Measurements from ENCODE around the gene IDH1.

Gene IDH1

DNA sequence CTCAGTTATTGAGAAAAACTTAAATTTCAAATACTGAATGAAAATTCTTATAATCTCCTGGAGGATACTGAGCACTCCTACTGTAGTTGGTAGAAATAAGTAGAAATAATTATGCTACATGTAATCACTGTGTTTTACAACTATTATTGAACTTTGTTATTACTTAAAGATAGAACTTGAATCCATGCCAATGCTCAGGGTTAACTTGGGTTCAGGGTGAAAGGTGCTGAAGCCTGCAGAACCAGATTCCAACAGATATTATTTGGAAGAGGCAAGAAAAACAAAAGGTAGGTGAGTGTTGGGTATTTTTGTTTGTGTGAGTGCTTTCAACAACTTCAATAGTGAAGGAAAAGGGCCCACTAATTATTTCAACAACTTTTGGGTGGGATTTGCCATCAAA lies 10.4 kb downstream of the IDH1 start:
- Histone ChIP-seq H4K20me1 (ENCODE audit: control insufficient read depth, insufficient read depth, low read depth, low read length) (no peaks in the 10 kb centered on the region), H3K79me2 (ENCODE audit: control insufficient read depth, low read length) (no peaks in the 10 kb centered on the region), H3K4me3 (ENCODE audit: low read length) (no peak overlapping the region), H3K27ac (ENCODE audit: low read depth, low read length) (no peak overlapping the region), H3F3A (ENCODE audit: control insufficient read depth, insufficient read depth) (no peaks in the 10 kb centered on the region), H3K4me2 (ENCODE audit: low read length) (no peak overlapping the region), H3K27me3 (ENCODE audit: control insufficient read depth, low read length) (no peaks in the 10 kb centered on the region), H3K4me1 (ENCODE audit: control insufficient read depth, low read length) (no peaks in the 10 kb centered on the region), H3K36me3 (ENCODE audit: control insufficient read depth, low read length) (peaks cover 90% of the 10 kb centered on the region), H3K9me3 (ENCODE audit: control insufficient read depth, insufficient read depth, low read length) (no peaks in the 10 kb centered on the region), H3K9me2 (replicated peaks; ENCODE audit: control insufficient read depth, low read length) (no peaks in the 10 kb centered on the region)
- TF ChIP-seq, protein P1, sequence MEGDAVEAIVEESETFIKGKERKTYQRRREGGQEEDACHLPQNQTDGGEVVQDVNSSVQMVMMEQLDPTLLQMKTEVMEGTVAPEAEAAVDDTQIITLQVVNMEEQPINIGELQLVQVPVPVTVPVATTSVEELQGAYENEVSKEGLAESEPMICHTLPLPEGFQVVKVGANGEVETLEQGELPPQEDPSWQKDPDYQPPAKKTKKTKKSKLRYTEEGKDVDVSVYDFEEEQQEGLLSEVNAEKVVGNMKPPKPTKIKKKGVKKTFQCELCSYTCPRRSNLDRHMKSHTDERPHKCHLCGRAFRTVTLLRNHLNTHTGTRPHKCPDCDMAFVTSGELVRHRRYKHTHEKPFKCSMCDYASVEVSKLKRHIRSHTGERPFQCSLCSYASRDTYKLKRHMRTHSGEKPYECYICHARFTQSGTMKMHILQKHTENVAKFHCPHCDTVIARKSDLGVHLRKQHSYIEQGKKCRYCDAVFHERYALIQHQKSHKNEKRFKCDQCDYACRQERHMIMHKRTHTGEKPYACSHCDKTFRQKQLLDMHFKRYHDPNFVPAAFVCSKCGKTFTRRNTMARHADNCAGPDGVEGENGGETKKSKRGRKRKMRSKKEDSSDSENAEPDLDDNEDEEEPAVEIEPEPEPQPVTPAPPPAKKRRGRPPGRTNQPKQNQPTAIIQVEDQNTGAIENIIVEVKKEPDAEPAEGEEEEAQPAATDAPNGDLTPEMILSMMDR (IDR thresholded peaks at IDR 0.05; ENCODE audit: low read depth, low read length, poor library complexity, severe bottlenecking) = no peak
- no peak for TF ChIP-seq EZH2phosphoT487 (IDR thresholded peaks at IDR 0.05; ENCODE audit: borderline replicate concordance, low read length)

GRCh38 chr2:208240619-208241209 lies 14.2 kb downstream of the IDH1 start:
- TF ChIP-seq, protein P1 (IDR thresholded peaks at IDR 0.05; ENCODE audit: low read depth, low read length, poor library complexity, severe bottlenecking) = no peak
- TF ChIP-seq EZH2phosphoT487 (IDR thresholded peaks at IDR 0.05; ENCODE audit: borderline replicate concordance, low read length) = no peak
- Histone ChIP-seq H3K4me3 (ENCODE audit: low read length) (no peak overlapping the region), H4K20me1 (ENCODE audit: control insufficient read depth, insufficient read depth, low read depth, low read length) (no peaks in the 10 kb centered on the region), H3K4me1 (ENCODE audit: control insufficient read depth, low read length) (no peaks in the 10 kb centered on the region), H3K9me3 (ENCODE audit: control insufficient read depth, insufficient read depth, low read length) (no peaks in the 10 kb centered on the region), H3K79me2 (ENCODE audit: control insufficient read depth, low read length) (no peaks in the 10 kb centered on the region), H3K27ac (ENCODE audit: low read depth, low read length) (no peak overlapping the region), H3K27me3 (ENCODE audit: control insufficient read depth, low read length) (no peaks in the 10 kb centered on the region), H3K4me2 (ENCODE audit: low read length) (no peak overlapping the region), H3K36me3 (ENCODE audit: control insufficient read depth, low read length) (peaks cover 81% of the 10 kb centered on the region), H3K9me2 (replicated peaks; ENCODE audit: control insufficient read depth, low read length) (no peaks in the 10 kb centered on the region), H3F3A (ENCODE audit: control insufficient read depth, insufficient read depth) (no peaks in the 10 kb centered on the region)

DNA sequence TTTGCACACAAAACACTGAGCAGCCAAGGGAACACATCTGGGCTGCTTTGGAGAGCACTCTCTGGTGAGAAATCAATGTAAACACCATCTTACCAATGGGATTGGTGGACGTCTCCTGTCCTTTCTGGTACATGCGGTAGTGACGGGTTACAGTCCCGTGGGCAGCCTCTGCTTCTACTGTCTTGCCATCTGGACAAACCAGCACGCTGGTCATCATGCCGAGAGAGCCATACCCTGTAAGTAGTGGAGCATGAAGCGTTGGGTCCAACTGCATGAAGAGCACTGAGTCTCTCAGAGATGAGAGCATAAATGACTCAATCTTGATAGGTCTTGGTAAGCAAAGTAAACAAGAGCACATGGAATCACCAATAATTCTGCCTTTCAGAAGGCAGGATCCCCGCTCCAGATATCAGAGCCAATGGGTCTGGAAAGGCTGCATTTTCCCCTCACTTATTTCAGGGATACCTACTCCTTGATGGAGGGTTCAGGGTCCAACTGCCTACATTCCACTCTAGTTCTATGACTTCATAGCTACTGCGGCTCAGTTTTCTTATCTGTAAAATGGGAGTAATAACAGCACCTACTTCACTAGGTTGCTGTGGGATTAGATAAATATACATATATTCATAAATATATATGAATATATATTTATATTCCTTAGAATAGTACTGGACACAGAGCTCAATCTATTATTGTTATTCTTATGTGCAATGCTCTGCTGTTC lies 14.9 kb downstream of the IDH1 start:
- no peak overlapping the region for H3K4me2 ChIP-seq (ENCODE audit: low read length)
- no peak overlapping the region for H3K27ac ChIP-seq (ENCODE audit: low read depth, low read length)
- no peak overlapping the region for H3K4me3 ChIP-seq (ENCODE audit: low read length)
- no peaks in the 10 kb centered on the region for H3K9me3 ChIP-seq (ENCODE audit: control insufficient read depth, insufficient read depth, low read length)
- no peaks in the 10 kb centered on the region for H3K27me3 ChIP-seq (ENCODE audit: control insufficient read depth, low read length)
- no peaks in the 10 kb centered on the region for H4K20me1 ChIP-seq (ENCODE audit: control insufficient read depth, insufficient read depth, low read depth, low read length)
- no peaks in the 10 kb centered on the region for H3K79me2 ChIP-seq (ENCODE audit: control insufficient read depth, low read length)
- TF ChIP-seq, protein P1 (IDR thresholded peaks at IDR 0.05; ENCODE audit: low read depth, low read length, poor library complexity, severe bottlenecking) = no peak
- no peaks in the 10 kb centered on the region for H3K4me1 ChIP-seq (ENCODE audit: control insufficient read depth, low read length)
- H3F3A ChIP-seq (ENCODE audit: control insufficient read depth, insufficient read depth) = no peaks in the 10 kb centered on the region
- H3K36me3 ChIP-seq (ENCODE audit: control insufficient read depth, low read length) = peaks cover 73% of the 10 kb centered on the region
- H3K9me2 ChIP-seq (replicated peaks; ENCODE audit: control insufficient read depth, low read length) = no peaks in the 10 kb centered on the region
